Endothelial cell of umbilical vein (primary cell): ENCODE results near the gene TFDP2. TPM values are rescaled to one million over a fixed set of nuclear protein-coding genes. Genes with fewer than 3 reads are reported as not detected.

Source experiments
- BruUV-seq: library from RNA; stranded (reverse); fragments of 400-500 nt; replicated peaks from 2 replicates; lab custom pipeline; 2021; lab: Mats Ljungman, UMichigan
- CTCF ChIA-PET: fragments of 300-600, 350-600 bp; sonication (Branson Sonifier 250); formaldehyde crosslinking; loops from one replicate; lab custom pipeline; 2021; ENCODE audit warnings: antibody characterized with exemption, inconsistent platforms; lab: Charles Lee
- POLR2A ChIA-PET: fragments of 300-600, 350-600 bp; sonication (Branson Sonifier 250); formaldehyde crosslinking; loops from one replicate; lab custom pipeline; 2021; ENCODE audit warnings: antibody characterized with exemption, inconsistent platforms; lab: Charles Lee
- DNase-seq: peaks from one replicate; pipeline ENCODE4 v3.0.0-alpha.2; 2011; ENCODE audit warnings: low read depth, low spot score
- FAIRE-seq: peaks from 2 replicates; lab custom pipeline; 2011; peaks lifted over from hg19 to GRCh38; lab: Jason Lieb, UNC
- H2AFZ ChIP-seq: 2 replicates; pipeline ENCODE4 v1.6.0; 2012; ENCODE audit warnings: low read depth, low read length, control low read depth, inconsistent platforms
- H3K27ac ChIP-seq: 2 replicates; pipeline ENCODE4 v1.5.1; 2011; ENCODE audit warnings: low read depth, mild to moderate bottlenecking, control low read depth, low read length, moderate library complexity; ENCODE audit not compliant: insufficient read depth
- H3K27me3 ChIP-seq, 2 experiments: 2 replicates each; pipeline versions ENCODE4 v1.6.0 to v1.6.1; 2011; ENCODE audit warnings: low read length in 2 of 2, mixed read lengths in 1 of 2; ENCODE audit not compliant: control insufficient read depth in 2 of 2, insufficient read depth in 2 of 2
- H3K36me3 ChIP-seq, 2 experiments: 2 replicates in 1 of 2; 3 replicates in 1 of 2; pipeline ENCODE4 v1.5.1; 2011; ENCODE audit warnings: low read length in 2 of 2, mild to moderate bottlenecking in 1 of 2, moderate library complexity in 1 of 2; ENCODE audit not compliant: control insufficient read depth in 2 of 2, insufficient read depth in 2 of 2; ENCODE audit errors: extremely low read depth in 1 of 2
- H3K4me1 ChIP-seq: 3 replicates; pipeline ENCODE4 v1.5.1; 2011; ENCODE audit warnings: mild to moderate bottlenecking, low read length; ENCODE audit not compliant: control insufficient read depth, insufficient read depth; ENCODE audit errors: extremely low read depth
- H3K4me2 ChIP-seq: 2 replicates; pipeline ENCODE4 v1.6.1; 2011; ENCODE audit warnings: low read length, control low read depth, mixed read lengths; ENCODE audit not compliant: insufficient read depth
- H3K4me3 ChIP-seq, 3 experiments: fragments of 200-600 bp in 1 of 3; sonication (generic), shearing (Covaris generic) in 1 of 3; replicated peaks in 1 of 3; 2 replicates each; pipeline ENCODE4 v1.5.1; 2011 to 2016; ENCODE audit warnings: control low read depth in 3 of 3, low read length in 3 of 3, mild to moderate bottlenecking in 2 of 3, inconsistent platforms in 1 of 3, low read depth in 1 of 3, moderate library complexity in 1 of 3; ENCODE audit not compliant: insufficient read depth in 1 of 3
- H3K79me2 ChIP-seq: 2 replicates; pipeline ENCODE4 v1.6.0; 2012; ENCODE audit warnings: low read length, inconsistent platforms; ENCODE audit not compliant: control insufficient read depth, insufficient read depth
- H3K9ac ChIP-seq: replicated peaks from 2 replicates; pipeline ENCODE3; 2011; ENCODE audit warnings: low read length, control low read depth; ENCODE audit not compliant: insufficient read depth; ENCODE audit errors: extremely low read depth
- H3K9me1 ChIP-seq: replicated peaks from 3 replicates; pipeline ENCODE4 v1.6.0; 2011; ENCODE audit warnings: mild to moderate bottlenecking, low read length; ENCODE audit not compliant: control insufficient read depth, insufficient read depth; ENCODE audit errors: extremely low read depth
- H3K9me3 ChIP-seq: replicated peaks from 2 replicates; pipeline ENCODE4 v1.5.1; 2012; ENCODE audit warnings: low read length, inconsistent platforms; ENCODE audit not compliant: control insufficient read depth, insufficient read depth
- H4K20me1 ChIP-seq: replicated peaks from 2 replicates; pipeline ENCODE3; 2011; ENCODE audit warnings: mild to moderate bottlenecking, low read length; ENCODE audit not compliant: control insufficient read depth, insufficient read depth; ENCODE audit errors: extremely low read depth
- CTCF ChIP-seq, 2 donors: IDR thresholded peaks; 1 replicate in 1 of 2; 2 replicates in 1 of 2; pipeline ENCODE4 v1.5.1; 2011; ENCODE audit warnings: low read length in 2 of 2, mild to moderate bottlenecking in 2 of 2, moderate library complexity in 2 of 2, control low read depth in 1 of 2, inconsistent platforms in 1 of 2, low read depth in 1 of 2; ENCODE audit not compliant: insufficient read depth in 1 of 2; ENCODE audit errors: extremely low read depth in 1 of 2
- EZH2 ChIP-seq: IDR thresholded peaks from 2 replicates; pipeline ENCODE4 v1.6.1; 2012; ENCODE audit warnings: borderline replicate concordance, low read depth, mild to moderate bottlenecking, moderate library complexity, low read length, inconsistent platforms; ENCODE audit not compliant: severe bottlenecking
- FOS ChIP-seq: IDR thresholded peaks from 2 replicates; pipeline ENCODE4 v1.6.1; 2011; ENCODE audit warnings: mild to moderate bottlenecking, low read length, moderate library complexity, borderline replicate concordance; ENCODE audit not compliant: insufficient read depth
- GATA2 ChIP-seq: IDR thresholded peaks from 2 replicates; pipeline ENCODE4 v1.7.0; 2011; ENCODE audit warnings: low read depth, mild to moderate bottlenecking, moderate library complexity, mixed read lengths, low read length; ENCODE audit not compliant: insufficient read length, insufficient read depth
- JUN ChIP-seq: IDR thresholded peaks from 2 replicates; pipeline ENCODE4 v1.6.1; 2011; ENCODE audit warnings: borderline replicate concordance, low read depth; ENCODE audit not compliant: insufficient read length, insufficient read depth
- MAX ChIP-seq: IDR thresholded peaks from 2 replicates; pipeline ENCODE4 v1.6.1; 2011; ENCODE audit not compliant: insufficient read depth, insufficient read length
- MYC ChIP-seq: IDR thresholded peaks from one replicate; pipeline ENCODE4 v1.6.1; 2011; ENCODE audit warnings: mild to moderate bottlenecking, low read depth, low read length
- POLR2A ChIP-seq: IDR thresholded peaks from 2 replicates; pipeline ENCODE4 v1.6.1; 2012; ENCODE audit warnings: low read depth, mild to moderate bottlenecking, control low read depth, low read length
- POLR2AphosphoS5 ChIP-seq: IDR thresholded peaks from 2 replicates; pipeline ENCODE4 v1.6.1; 2012; ENCODE audit warnings: low read depth, mild to moderate bottlenecking, control low read depth, low read length, moderate library complexity; ENCODE audit not compliant: insufficient read depth
- dilution Hi-C: fragments of 300-500 bp; cut with MboI; formaldehyde crosslinking; loops from one replicate; pipeline ENCODE4 v1.15.0; 2019; ENCODE audit warnings: low sequenced_read_pairs; ENCODE audit not compliant: extremely low pct_ligation_motif_present
- intact Hi-C: fragments of 100-400 bp; cut with micrococcal nuclease; formaldehyde crosslinking; loops from one replicate; pipeline ENCODE4 v1.10.0; 2022
- polyA plus RNA-seq, 4 experiments: library from polyadenylated mRNA; depleted of rRNA in 3 of 4; stranded (reverse) in 3 of 4; unstranded in 1 of 4; fragments of >200 nt; gene quantifications; 2 replicates each; pipeline versions ENCODE4 v1.2.1 to v1.2.3, GENCODE V29; 2011 to 2012; ENCODE audit warnings: missing spikeins in 1 of 4
- total RNA-seq: library from RNA; stranded (reverse); gene quantifications from 2 replicates; pipeline ENCODE4 v1.2.3, GENCODE V29; 2021

TFDP2 gene
- total and polyA plus RNA-seq, 2 donors (not counting 3 experiments of a cell fraction or from before 2014, with no cell fraction given): 8.5 to 21.5 TPM

- H3K36me3 ChIP-seq: peaks cover 6 to 16% of the 10 kb centered on the region in 2 experiments
- H3K9ac ChIP-seq: no peak overlapping the region
- H4K20me1 ChIP-seq: peaks cover 3% of the 10 kb centered on the region
- no peak overlapping the region for H3K4me3 ChIP-seq
- POLR2A ChIA-PET: no interaction called here
- H3K27ac ChIP-seq: no peak overlapping the region
- intact Hi-C loops (no loop called here), dilution Hi-C loops (no loop called here)
- H2AFZ ChIP-seq: no peak overlapping the region
- H3K9me1 ChIP-seq: no peaks in the 10 kb centered on the region
- H3K4me1 ChIP-seq: no peaks in the 10 kb centered on the region
- BruUV-seq: no TSS peak
- FAIRE-seq (no peak), DNase-seq (no peak)
- H3K9me3 ChIP-seq: no peaks in the 10 kb centered on the region
- peaks cover 31% of the 10 kb centered on the region for H3K79me2 ChIP-seq
- TF ChIP-seq EZH2 (no peak), JUN (no peak), POLR2AphosphoS5 (no peak), MYC (no peak), CTCF (IDR thresholded peaks at IDR 0.05; ENCODE audit: extremely low read depth in 1 of 2, insufficient read depth in 1 of 2, low read depth in 1 of 2, low read length in 2 of 2) (no peak), FOS (no peak), GATA2 (no peak), POLR2A (no peak), MAX (no peak)
- H3K4me2 ChIP-seq: no peak overlapping the region
- CTCF ChIA-PET: interaction anchor here (1.6 kb wide), 1 partner anchor 9 kb away, joined by 5 read pairs; no protein-coding TSS in a partner anchor
- H3K27me3 ChIP-seq: no peaks in the 10 kb centered on the region
These were observed 245.1 kb downstream of the TFDP2 start for GRCh38 chr3:141904203-141904602.
